PC-9 (cell line): ENCODE measurements around the gene LARGE1. TPM values are rescaled to one million over a fixed set of nuclear protein-coding genes. Genes with fewer than 3 reads are reported as not detected.

Experiments used
- BruUV-seq: library from RNA; stranded (reverse); fragments of 400-500 nt; replicated peaks from 2 replicates; lab custom pipeline; 2021; lab: Mats Ljungman, UMichigan
- CTCF ChIA-PET: fragments of 300-600 bp; sonication (Branson Sonifier 250); formaldehyde crosslinking; loops from one replicate; lab custom pipeline; 2022; ENCODE audit warnings: antibody characterized with exemption; lab: Charles Lee
- POLR2A ChIA-PET: fragments of 300-600 bp; sonication (Branson Sonifier 250); formaldehyde crosslinking; loops from one replicate; lab custom pipeline; 2022; ENCODE audit warnings: antibody characterized with exemption; ENCODE audit not compliant: unreplicated experiment; lab: Charles Lee
- DNase-seq, 2 experiments: peaks; one replicate each; pipeline versions ENCODE4 v3.0.0 to v3.0.0-alpha.2; 2015 to 2022; ENCODE audit warnings: mixed read lengths in 1 of 2
- H2AFZ ChIP-seq: fragments of 200-600 bp; sonication (generic); 2 replicates; pipeline ENCODE4 v1.8.1; 2017; ENCODE audit warnings: antibody characterized with exemption
- H3F3A ChIP-seq: fragments of 200-600 bp; sonication (generic); 2 replicates; pipeline ENCODE4 v1.8.1; 2017; ENCODE audit warnings: antibody characterized with exemption, mild to moderate bottlenecking, low read depth; ENCODE audit not compliant: insufficient read depth
- H3K27ac ChIP-seq: fragments of 200-600 bp; sonication (generic); 2 replicates; pipeline ENCODE4 v1.6.1; 2016; ENCODE audit warnings: mixed run types
- H3K27me3 ChIP-seq: fragments of 200-600 bp; sonication (generic); 2 replicates; pipeline ENCODE4 v1.6.1; 2016; ENCODE audit warnings: low read depth, mixed run types; ENCODE audit not compliant: insufficient read depth
- H3K36me3 ChIP-seq: fragments of 200-600 bp; sonication (generic); 2 replicates; pipeline ENCODE4 v1.6.1; 2016; ENCODE audit warnings: low read depth, mixed run types
- H3K4me1 ChIP-seq: fragments of 200-600 bp; sonication (generic); replicated peaks from 2 replicates; pipeline ENCODE4 v1.6.1; 2016; ENCODE audit warnings: mixed run types; ENCODE audit not compliant: insufficient read depth
- H3K4me2 ChIP-seq: fragments of 200-600 bp; sonication (generic); 2 replicates; pipeline ENCODE4 v1.6.1; 2017; ENCODE audit warnings: mixed run types
- H3K4me3 ChIP-seq: fragments of 200-600 bp; sonication (generic); 2 replicates; pipeline ENCODE4 v1.6.1; 2016; ENCODE audit warnings: mixed run types
- H3K79me2 ChIP-seq: fragments of 200-600 bp; sonication (generic); 2 replicates; pipeline ENCODE4 v1.6.1; 2017; ENCODE audit warnings: low read depth, mixed run types
- H3K9me2 ChIP-seq: fragments of 200-600 bp; sonication (generic); 2 replicates; pipeline ENCODE4 v1.8.1; 2017; ENCODE audit warnings: mild to moderate bottlenecking; ENCODE audit not compliant: insufficient read depth
- H3K9me3 ChIP-seq: fragments of 200-600 bp; sonication (generic); 2 replicates; pipeline ENCODE4 v1.8.1; 2016; ENCODE audit warnings: low read depth; ENCODE audit not compliant: insufficient read depth
- H4K20me1 ChIP-seq: fragments of 200-600 bp; sonication (generic); 2 replicates; pipeline ENCODE4 v1.8.1; 2017; ENCODE audit not compliant: insufficient read depth
- CTCF ChIP-seq: fragments of 200-600 bp; sonication (generic); conservative IDR thresholded peaks from 2 replicates; pipeline ENCODE4 v1.6.1; 2017; ENCODE audit warnings: mixed run types, antibody characterized with exemption, mild to moderate bottlenecking, moderate library complexity
- EZH2 ChIP-seq: fragments of 200-600 bp; sonication (generic); IDR thresholded peaks from 2 replicates; pipeline ENCODE4 v1.8.0; 2017; ENCODE audit warnings: antibody characterized with exemption, low read depth
- intact Hi-C: fragments of 100-400 bp; cut with micrococcal nuclease; formaldehyde crosslinking; loops from one replicate; pipeline ENCODE4 v1.10.0; 2022; ENCODE audit not compliant: unreplicated experiment
- total RNA-seq: library from RNA; stranded (reverse); gene quantifications from 2 replicates; pipeline ENCODE4 v1.2.3, GENCODE V29; 2021

The LARGE1 gene
- total RNA-seq, 1 experiment from 2014 or later, result 12.5 TPM

- H3K4me1 ChIP-seq, result no peaks in the 10 kb centered on the region
- H2AFZ ChIP-seq, result no peak overlapping the region
- intact Hi-C loops, result no loop called here
- CTCF ChIA-PET, result no interaction called here
- no peaks in the 10 kb centered on the region for H3K9me3 ChIP-seq
- no peaks in the 10 kb centered on the region for H4K20me1 ChIP-seq
- no peaks in the 10 kb centered on the region for H3K36me3 ChIP-seq
- no peak for DNase-seq
- no peaks in the 10 kb centered on the region for H3F3A ChIP-seq
- no peak overlapping the region for H3K4me3 ChIP-seq
- BruUV-seq, result no TSS peak
- no peaks in the 10 kb centered on the region for H3K79me2 ChIP-seq
- no peak overlapping the region for H3K4me2 ChIP-seq
- no peak for TF ChIP-seq EZH2
- TF ChIP-seq CTCF, result no peak
- H3K9me2 ChIP-seq, result no peaks in the 10 kb centered on the region
- POLR2A ChIA-PET, result no interaction called here
- H3K27me3 ChIP-seq, result no peaks in the 10 kb centered on the region
- H3K27ac ChIP-seq, result no peak overlapping the region
These were observed 18.2 kb downstream of the LARGE1 start for GRCh38 chr22:33902073-33902472.

GRCh38 chr22:33898121-33898520 lies 22.2 kb downstream of the LARGE1 start:
- BruUV-seq, result no TSS peak
- ChIA-PET CTCF (no interaction called here), POLR2A (no interaction called here)
- H3K79me2 ChIP-seq, result no peaks in the 10 kb centered on the region
- H3F3A ChIP-seq, result no peaks in the 10 kb centered on the region
- no peaks in the 10 kb centered on the region for H4K20me1 ChIP-seq
- H3K9me3 ChIP-seq, result no peaks in the 10 kb centered on the region
- H3K9me2 ChIP-seq, result no peaks in the 10 kb centered on the region
- DNase-seq, result no peak
- H3K4me1 ChIP-seq, result no peaks in the 10 kb centered on the region
- H3K4me3 ChIP-seq, result no peak overlapping the region
- H2AFZ ChIP-seq, result no peak overlapping the region
- no peaks in the 10 kb centered on the region for H3K27me3 ChIP-seq
- no peak overlapping the region for H3K27ac ChIP-seq
- no peaks in the 10 kb centered on the region for H3K36me3 ChIP-seq
- TF ChIP-seq EZH2 (no peak), CTCF (no peak)
- no peak overlapping the region for H3K4me2 ChIP-seq
- intact Hi-C loops, result no loop called here

GRCh38 chr22:33897448-33897835 lies 22.8 kb downstream of the LARGE1 start:
- Histone ChIP-seq H3K9me2 (no peaks in the 10 kb centered on the region), H3K27me3 (no peaks in the 10 kb centered on the region), H2AFZ (no peak overlapping the region), H3K4me3 (no peak overlapping the region), H4K20me1 (no peaks in the 10 kb centered on the region), H3K4me1 (no peaks in the 10 kb centered on the region), H3K4me2 (no peak overlapping the region), H3K27ac (no peak overlapping the region), H3K9me3 (no peaks in the 10 kb centered on the region), H3K36me3 (no peaks in the 10 kb centered on the region), H3F3A (no peaks in the 10 kb centered on the region), H3K79me2 (no peaks in the 10 kb centered on the region)
- intact Hi-C loops, result no loop called here
- TF ChIP-seq EZH2 (no peak), CTCF (no peak)
- DNase-seq, result no peak
- ChIA-PET POLR2A (no interaction called here), CTCF (no interaction called here)
- no TSS peak for BruUV-seq
